ENCODE data around the gene TMPRSS6.
"Not testable (repeated sequence)": the region's sequence is repeated elsewhere in the genome, so short reads cannot be mapped to it uniquely, and the experiment has no call there.

Gene TMPRSS6

DNA sequence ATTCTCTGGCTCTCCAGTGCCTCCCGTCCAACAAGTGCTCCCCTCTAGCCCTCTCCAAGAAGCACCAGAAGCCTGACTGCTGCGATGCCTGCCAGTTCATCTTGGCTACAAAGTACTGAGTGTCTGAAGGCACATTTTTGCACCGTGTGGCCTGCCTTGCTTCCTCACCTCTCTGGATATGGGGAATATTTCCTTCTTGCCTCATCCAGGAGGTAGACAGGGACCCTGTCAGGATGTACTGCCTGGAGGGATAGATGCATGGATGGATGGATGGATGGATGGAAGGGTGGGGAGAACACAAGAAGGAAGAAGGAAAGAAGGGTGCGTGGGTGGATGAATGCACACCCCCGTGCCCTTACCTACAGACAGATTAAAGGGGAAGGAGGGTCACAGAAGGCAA, 30.4 kb downstream of the TMPRSS6 start:
- H3K9me3 Mint-ChIP-seq: no peaks in the 10 kb centered on the region
- H3K36me3 Mint-ChIP-seq (ENCODE audit: low read depth): peaks cover 7% of the 10 kb centered on the region
- peak overlapping the region; percentile 97 for H3K27ac Mint-ChIP-seq
- H3K4me1 Mint-ChIP-seq (ENCODE audit: low read depth): peaks cover 59% of the 10 kb centered on the region
- H3K4me3 Mint-ChIP-seq: peak overlapping the region; percentile 66
- no peaks in the 10 kb centered on the region for H3K27me3 Mint-ChIP-seq (ENCODE audit: low read depth)

DNA sequence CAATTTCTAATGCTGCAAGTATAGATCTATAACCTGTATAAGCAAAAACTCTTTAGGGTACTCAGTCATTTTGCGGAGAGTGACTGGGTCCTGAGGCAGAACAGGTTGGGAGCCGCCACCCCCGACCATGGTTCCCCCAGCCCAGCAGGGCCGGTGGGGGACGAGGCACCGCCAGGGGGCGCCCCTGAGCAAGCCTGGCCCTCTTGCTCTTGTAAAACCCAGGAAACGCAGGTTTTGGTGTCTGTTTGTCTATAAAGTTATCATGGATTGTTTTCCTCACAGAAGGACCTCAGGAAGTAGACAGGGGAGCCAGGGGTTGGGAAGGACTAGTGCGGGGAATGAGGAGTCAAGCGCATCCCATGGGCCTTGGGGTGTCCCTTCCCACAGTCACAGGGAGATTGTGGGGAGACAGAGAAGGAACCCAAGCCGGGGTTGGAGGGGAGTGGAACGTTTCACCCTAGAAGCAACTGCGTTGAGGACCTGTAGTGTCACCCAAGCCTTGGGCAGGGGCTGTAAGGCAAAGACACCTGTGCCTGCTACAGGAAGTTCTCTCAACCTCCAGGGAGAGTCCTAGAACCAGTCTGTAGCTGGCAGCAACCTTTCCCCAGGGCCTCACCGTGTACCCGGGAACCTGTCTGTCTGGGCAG, 31.6 kb downstream of the TMPRSS6 start:
- peak overlapping the region; percentile 97 for H3K27ac Mint-ChIP-seq
- no peaks in the 10 kb centered on the region for H3K27me3 Mint-ChIP-seq (ENCODE audit: low read depth)
- peak overlapping the region; percentile 66 for H3K4me3 Mint-ChIP-seq
- H3K36me3 Mint-ChIP-seq (ENCODE audit: low read depth): peaks cover 4% of the 10 kb centered on the region
- no peaks in the 10 kb centered on the region for H3K9me3 Mint-ChIP-seq
- H3K4me1 Mint-ChIP-seq (ENCODE audit: low read depth): peaks cover 52% of the 10 kb centered on the region

DNA sequence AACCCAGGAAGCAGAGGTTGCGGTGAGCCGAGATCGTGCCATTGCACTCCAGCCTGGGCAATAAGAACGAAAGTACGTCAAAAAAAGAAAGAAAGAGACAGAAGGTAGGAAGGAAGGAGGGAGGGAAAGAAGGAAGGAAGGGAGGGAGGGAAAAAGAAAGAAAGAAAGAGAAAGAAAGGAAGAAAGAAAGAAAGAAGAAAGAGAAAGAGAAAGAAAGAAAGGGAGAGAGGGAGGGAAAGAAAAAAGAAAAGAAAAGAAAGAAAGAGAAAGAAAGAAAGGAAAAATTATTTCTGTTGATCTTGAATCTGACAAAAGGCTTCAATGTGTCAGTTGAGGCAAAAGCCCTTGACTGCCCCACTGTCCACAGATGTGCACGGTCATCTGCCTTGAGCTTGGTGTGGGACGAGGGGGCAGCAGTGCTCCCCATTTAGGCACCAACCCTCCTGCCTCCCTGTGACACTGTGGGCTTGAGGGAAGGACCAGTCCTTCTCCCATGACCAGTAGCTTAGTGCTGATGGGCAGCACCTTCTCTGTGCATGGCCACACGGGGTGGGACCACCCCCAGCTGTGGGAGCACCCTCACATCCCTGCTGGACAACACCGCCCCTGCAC, 33.6 kb downstream of the TMPRSS6 start:
- no peak overlapping the region for H3K27ac Mint-ChIP-seq
- H3K9me3 Mint-ChIP-seq: no peaks in the 10 kb centered on the region
- peaks cover 33% of the 10 kb centered on the region for H3K4me1 Mint-ChIP-seq (ENCODE audit: low read depth)
- no peak overlapping the region for H3K4me3 Mint-ChIP-seq
- H3K36me3 Mint-ChIP-seq (ENCODE audit: low read depth): peaks cover 1% of the 10 kb centered on the region
- H3K27me3 Mint-ChIP-seq (ENCODE audit: low read depth): no peaks in the 10 kb centered on the region

DNA sequence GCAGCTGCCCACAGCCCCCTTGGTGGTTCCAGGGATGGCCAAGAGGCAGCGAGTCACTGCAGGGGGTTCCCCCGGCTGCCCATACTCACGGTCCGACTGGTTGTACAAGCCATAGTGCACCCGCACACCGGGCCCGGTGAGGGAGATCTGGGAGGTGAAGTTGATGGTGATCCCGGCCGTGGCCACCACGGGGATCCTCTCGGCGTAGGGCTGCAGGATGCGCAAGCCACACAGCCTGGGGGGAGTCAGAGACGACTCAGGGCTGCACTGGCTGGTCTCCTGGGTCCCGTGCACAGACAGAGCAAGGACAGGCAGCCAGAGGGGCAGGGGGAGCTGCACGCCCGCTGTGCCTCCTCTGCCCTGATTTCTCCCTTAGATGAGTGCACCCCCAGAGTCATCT, 34.5 kb downstream of the TMPRSS6 start:
- H3K9me3 Mint-ChIP-seq: no peaks in the 10 kb centered on the region
- H3K4me1 Mint-ChIP-seq (ENCODE audit: low read depth): peaks cover 28% of the 10 kb centered on the region
- no peak overlapping the region for H3K27ac Mint-ChIP-seq
- H3K4me3 Mint-ChIP-seq: no peak overlapping the region
- H3K36me3 Mint-ChIP-seq (ENCODE audit: low read depth): no peaks in the 10 kb centered on the region
- peaks cover 2% of the 10 kb centered on the region for H3K27me3 Mint-ChIP-seq (ENCODE audit: low read depth)

DNA sequence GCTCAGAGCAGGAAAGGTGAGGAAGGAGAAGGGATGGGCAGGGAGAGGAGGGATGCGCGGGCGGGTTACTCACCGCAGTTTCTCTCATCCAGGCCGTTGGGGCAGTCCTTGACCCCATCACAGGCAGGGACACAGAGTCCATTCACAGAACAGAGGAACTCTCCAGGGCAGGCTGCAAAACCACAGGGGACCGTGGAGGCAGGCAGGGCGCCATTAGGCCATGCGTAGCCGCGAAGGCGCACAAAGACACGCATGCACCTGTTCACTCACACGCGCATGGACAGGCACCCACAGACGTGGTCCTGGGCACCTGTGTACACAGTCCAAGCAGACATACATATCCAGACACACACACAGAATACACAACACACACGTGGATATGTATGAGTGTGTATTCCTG, 35.0 kb downstream of the TMPRSS6 start:
- Mint-ChIP-seq H3K36me3 (ENCODE audit: low read depth) (no peaks in the 10 kb centered on the region), H3K4me3 (no peak overlapping the region), H3K9me3 (no peaks in the 10 kb centered on the region), H3K4me1 (ENCODE audit: low read depth) (peaks cover 23% of the 10 kb centered on the region), H3K27me3 (ENCODE audit: low read depth) (peaks cover 7% of the 10 kb centered on the region), H3K27ac (no peak overlapping the region)

DNA sequence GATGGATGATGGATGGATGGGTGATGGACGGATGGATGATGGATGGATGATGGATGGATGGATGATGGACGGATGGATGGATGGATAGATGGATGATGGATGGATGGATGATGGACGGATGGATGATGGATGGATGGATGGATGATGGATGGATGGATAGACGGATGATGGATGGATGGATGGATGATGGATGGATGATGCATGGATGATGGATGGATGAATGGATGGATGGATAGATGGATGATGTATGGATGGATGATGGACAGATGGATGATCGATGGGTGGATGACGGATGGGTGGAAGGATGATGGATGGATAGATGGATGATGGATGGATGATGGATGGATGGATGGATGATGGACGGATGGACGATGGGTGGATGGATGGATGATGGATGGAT, 36.8 kb downstream of the TMPRSS6 start:
- H3K9me3 Mint-ChIP-seq: no peaks in the 10 kb centered on the region
- H3K27me3 Mint-ChIP-seq (ENCODE audit: low read depth): peaks cover 7% of the 10 kb centered on the region
- H3K4me1 Mint-ChIP-seq (ENCODE audit: low read depth): peaks cover 6% of the 10 kb centered on the region
- H3K27ac Mint-ChIP-seq: no peak overlapping the region
- no peaks in the 10 kb centered on the region for H3K36me3 Mint-ChIP-seq (ENCODE audit: low read depth)
- H3K4me3 Mint-ChIP-seq: no peak overlapping the region

DNA sequence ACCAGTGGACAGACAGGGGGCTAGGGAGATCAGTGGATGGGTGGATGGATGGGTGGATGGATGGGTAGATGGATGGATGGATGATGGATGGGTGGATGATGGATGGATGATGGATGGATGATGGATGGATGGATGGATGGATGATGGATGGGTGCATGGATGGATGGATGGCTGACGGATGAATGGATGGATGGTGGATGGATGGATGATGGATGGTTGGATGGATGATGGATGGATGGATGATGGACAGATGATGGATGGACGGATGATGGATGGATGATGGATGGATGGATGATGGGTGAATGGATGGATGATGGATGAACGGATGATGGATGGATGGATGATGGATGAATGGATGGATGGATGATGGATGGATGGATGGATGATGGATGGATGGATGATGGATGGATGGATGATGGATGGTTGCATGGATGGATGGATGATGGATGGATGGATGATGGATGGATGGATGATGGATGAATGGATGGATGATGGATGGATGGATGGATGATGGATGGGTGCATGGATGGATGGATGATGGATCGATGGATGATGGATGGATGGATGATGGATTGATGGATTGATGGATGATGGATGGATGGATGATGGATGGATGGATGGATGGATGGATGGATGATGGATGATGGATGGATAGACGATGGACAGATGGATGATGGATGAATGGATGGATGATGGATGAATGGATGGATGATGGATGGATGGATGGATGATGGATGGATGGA, 37.5 kb downstream of the TMPRSS6 start:
- H3K27ac Mint-ChIP-seq; H3K9me3 Mint-ChIP-seq; H3K4me1 Mint-ChIP-seq (ENCODE audit: low read depth); H3K4me3 Mint-ChIP-seq; H3K27me3 Mint-ChIP-seq (ENCODE audit: low read depth); H3K36me3 Mint-ChIP-seq (ENCODE audit: low read depth): not testable (repeated sequence)

DNA sequence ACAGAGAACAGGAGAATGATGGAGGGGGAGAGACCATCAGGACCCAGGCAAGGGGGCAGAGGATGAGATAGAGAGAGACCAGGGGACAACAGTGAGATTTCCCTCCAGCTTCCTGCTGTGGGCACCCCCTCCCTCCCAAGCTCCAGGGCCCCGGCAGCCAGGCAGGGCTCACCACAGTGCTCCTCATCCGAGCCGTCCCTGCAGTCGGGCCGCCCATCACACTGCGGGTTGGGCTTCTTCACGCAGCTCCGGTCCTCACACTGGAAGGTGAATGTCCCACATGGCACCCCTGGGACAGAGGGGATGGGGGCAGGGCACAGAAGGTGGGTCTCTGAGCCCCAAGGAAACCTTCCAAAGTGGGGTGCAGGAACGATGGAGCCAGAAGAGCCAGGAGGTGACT, 38.8 kb downstream of the TMPRSS6 start:
- peaks cover 7% of the 10 kb centered on the region for H3K27me3 Mint-ChIP-seq (ENCODE audit: low read depth)
- H3K4me1 Mint-ChIP-seq (ENCODE audit: low read depth): peaks cover 2% of the 10 kb centered on the region
- H3K4me3 Mint-ChIP-seq: no peak overlapping the region
- H3K36me3 Mint-ChIP-seq (ENCODE audit: low read depth): no peaks in the 10 kb centered on the region
- no peak overlapping the region for H3K27ac Mint-ChIP-seq
- H3K9me3 Mint-ChIP-seq: no peaks in the 10 kb centered on the region

DNA sequence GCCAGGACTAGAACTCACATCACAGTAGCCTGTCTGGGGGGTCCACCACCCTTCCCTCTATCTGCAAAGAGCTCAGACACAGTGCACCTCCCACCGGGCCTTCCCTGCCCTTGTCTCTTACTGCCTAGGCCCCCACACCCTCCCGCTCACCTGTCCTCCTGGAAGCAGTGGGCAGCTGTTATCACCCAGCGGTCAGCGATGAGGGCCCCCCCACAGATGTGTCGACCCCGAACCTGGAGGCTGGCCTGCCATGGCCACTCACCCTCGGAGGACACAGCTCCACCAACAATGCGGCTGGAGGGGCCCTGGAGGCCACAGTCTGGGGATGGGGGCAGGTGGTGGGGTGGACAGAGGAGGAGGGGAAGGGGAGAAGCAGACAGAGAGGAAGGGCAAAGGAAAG, 39.2 kb downstream of the TMPRSS6 start:
- no peaks in the 10 kb centered on the region for H3K4me1 Mint-ChIP-seq (ENCODE audit: low read depth)
- no peak overlapping the region for H3K4me3 Mint-ChIP-seq
- peaks cover 7% of the 10 kb centered on the region for H3K27me3 Mint-ChIP-seq (ENCODE audit: low read depth)
- no peaks in the 10 kb centered on the region for H3K36me3 Mint-ChIP-seq (ENCODE audit: low read depth)
- H3K27ac Mint-ChIP-seq: no peak overlapping the region
- H3K9me3 Mint-ChIP-seq: no peaks in the 10 kb centered on the region

DNA sequence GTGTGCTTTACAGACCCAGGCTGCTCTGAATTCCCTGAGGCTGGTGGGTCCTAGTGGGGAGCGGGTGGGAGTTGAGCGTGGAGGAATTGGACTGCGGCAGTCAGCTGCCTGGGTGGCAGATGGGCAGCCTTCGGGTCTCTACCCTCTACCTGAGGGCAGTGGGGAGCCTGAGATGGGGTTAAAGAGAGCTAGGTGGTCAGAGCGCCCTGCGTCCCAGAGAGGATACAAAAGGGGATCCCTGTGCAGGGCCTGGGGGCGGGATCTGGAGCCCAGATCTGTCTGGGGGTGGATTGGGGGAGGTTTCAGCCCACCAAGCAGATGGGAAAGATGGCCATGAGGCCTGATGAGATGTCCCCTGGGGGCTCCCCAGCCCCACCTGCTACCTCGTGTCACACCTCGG, 39.8 kb downstream of the TMPRSS6 start:
- H3K4me1 Mint-ChIP-seq (ENCODE audit: low read depth): no peaks in the 10 kb centered on the region
- no peak overlapping the region for H3K27ac Mint-ChIP-seq
- no peak overlapping the region for H3K4me3 Mint-ChIP-seq
- H3K27me3 Mint-ChIP-seq (ENCODE audit: low read depth): peaks cover 7% of the 10 kb centered on the region
- H3K9me3 Mint-ChIP-seq: no peaks in the 10 kb centered on the region
- H3K36me3 Mint-ChIP-seq (ENCODE audit: low read depth): no peaks in the 10 kb centered on the region

DNA sequence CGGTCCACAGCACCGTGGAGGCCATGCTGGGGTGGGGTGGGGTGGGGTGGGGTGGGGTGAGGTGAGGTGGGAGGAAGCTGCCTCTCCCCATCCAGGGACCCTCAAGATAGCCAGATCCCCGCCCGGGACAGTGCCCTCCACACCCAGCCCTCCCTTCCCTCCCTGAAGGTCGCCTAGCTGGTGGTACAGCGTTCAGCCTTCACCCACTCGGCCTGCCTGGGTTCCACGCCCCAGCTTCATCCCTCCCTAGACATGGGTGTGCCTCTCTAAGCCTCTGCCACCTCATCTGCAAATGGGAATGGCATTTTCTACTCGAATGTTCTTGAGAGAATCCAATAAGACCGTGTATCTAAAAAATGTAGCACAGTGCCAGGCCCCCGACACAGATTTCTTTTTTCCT, 40.2 kb downstream of the TMPRSS6 start:
- H3K4me1 Mint-ChIP-seq (ENCODE audit: low read depth): no peaks in the 10 kb centered on the region
- H3K27me3 Mint-ChIP-seq (ENCODE audit: low read depth): peaks cover 7% of the 10 kb centered on the region
- H3K9me3 Mint-ChIP-seq: no peaks in the 10 kb centered on the region
- H3K4me3 Mint-ChIP-seq: no peak overlapping the region
- no peak overlapping the region for H3K27ac Mint-ChIP-seq
- peaks cover 2% of the 10 kb centered on the region for H3K36me3 Mint-ChIP-seq (ENCODE audit: low read depth)

DNA sequence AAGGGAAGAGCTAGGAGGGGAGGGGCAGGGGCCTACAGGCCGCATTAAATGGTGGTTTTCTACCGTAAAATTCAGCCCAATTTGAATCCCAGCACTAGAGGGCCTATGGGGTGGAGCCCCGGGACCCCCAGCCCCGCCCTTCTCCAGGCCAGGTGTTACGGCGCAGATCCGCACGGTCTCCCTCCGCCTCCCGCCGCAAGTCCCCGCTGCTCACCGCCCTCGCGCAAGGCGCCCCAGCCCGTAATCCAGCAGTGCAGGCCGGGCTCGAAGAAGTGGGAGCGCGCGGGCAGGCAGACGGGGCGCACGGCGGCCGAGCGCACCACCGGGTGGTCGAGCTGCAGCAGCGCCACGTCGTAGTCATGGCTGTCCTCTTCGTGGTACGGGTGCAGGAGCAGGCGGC, 40.7 kb downstream of the TMPRSS6 start:
- Mint-ChIP-seq H3K4me3 (no peak overlapping the region), H3K9me3 (no peaks in the 10 kb centered on the region), H3K27me3 (ENCODE audit: low read depth) (peaks cover 7% of the 10 kb centered on the region), H3K4me1 (ENCODE audit: low read depth) (no peaks in the 10 kb centered on the region), H3K36me3 (ENCODE audit: low read depth) (peaks cover 3% of the 10 kb centered on the region), H3K27ac (no peak overlapping the region)

DNA sequence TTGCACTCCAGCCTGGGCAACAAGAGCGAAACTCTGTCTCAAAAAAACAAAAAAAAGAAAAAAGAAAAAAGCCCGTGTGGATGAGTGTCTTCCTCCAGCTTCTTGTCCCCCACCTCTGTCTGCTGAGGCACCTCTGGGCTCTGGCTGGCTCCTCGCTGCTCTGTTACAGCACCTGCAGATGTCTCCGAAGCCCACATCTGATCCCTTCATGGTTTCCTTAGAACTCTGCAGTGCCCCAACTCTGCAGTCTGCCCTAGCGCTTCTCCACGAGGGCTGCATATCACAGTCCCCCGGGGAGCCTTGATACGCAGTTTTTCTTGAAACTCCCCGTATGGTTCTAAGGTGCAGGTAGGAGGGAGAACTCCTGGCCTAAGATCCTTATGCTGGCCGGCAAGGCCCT, 42.1 kb downstream of the TMPRSS6 start:
- Mint-ChIP-seq H3K4me3 (no peak overlapping the region), H3K4me1 (ENCODE audit: low read depth) (no peaks in the 10 kb centered on the region), H3K9me3 (no peaks in the 10 kb centered on the region), H3K27me3 (ENCODE audit: low read depth) (peaks cover 7% of the 10 kb centered on the region), H3K27ac (no peak overlapping the region), H3K36me3 (ENCODE audit: low read depth) (peaks cover 3% of the 10 kb centered on the region)

DNA sequence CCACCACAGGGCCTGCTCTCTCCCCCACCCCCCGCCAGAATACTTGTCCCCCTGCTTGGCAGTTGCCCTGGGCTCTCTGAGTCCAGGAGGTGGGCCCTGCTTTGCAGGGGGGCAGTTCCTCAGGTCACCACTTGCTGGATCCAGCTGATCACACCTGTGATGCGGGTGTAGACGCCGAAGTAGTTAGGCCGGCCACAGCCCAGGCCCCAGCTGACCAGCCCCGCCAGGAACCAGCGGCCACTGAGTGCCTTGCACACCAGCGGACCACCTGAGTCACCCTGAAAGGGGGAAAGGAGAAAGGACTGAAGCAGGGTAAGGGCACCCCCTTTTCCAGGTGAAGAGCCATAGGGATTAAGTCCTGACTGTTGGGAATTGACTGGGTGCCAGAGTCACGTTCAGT, 43.6 kb downstream of the TMPRSS6 start:
- peaks cover 3% of the 10 kb centered on the region for H3K4me1 Mint-ChIP-seq (ENCODE audit: low read depth)
- no peak overlapping the region for H3K27ac Mint-ChIP-seq
- no peak overlapping the region for H3K4me3 Mint-ChIP-seq
- H3K36me3 Mint-ChIP-seq (ENCODE audit: low read depth): peaks cover 3% of the 10 kb centered on the region
- no peaks in the 10 kb centered on the region for H3K9me3 Mint-ChIP-seq
- H3K27me3 Mint-ChIP-seq (ENCODE audit: low read depth): peaks cover 7% of the 10 kb centered on the region

DNA sequence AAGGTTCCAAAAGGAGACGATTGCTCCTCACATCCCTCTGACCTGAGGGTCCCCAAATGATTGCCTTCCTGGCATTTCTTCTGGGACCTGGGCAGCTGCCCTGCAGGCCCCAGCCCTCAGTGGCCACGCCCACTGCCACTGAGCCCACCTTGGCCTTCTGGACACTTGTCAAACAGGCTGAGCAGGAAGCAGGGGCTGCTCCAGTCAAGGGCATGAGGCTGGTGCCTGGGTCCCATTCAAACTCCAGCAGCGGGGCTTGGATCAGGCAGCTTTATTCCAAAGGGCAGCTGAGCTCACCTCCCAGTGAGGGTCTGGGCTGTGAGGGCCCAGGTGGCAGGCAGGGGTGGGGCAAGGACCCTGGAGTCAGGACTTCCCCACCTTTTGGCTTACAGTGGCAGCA, 44.3 kb downstream of the TMPRSS6 start:
- H3K27ac Mint-ChIP-seq: no peak overlapping the region
- no peaks in the 10 kb centered on the region for H3K9me3 Mint-ChIP-seq
- peaks cover 5% of the 10 kb centered on the region for H3K4me1 Mint-ChIP-seq (ENCODE audit: low read depth)
- no peak overlapping the region for H3K4me3 Mint-ChIP-seq
- peaks cover 6% of the 10 kb centered on the region for H3K36me3 Mint-ChIP-seq (ENCODE audit: low read depth)
- peaks cover 6% of the 10 kb centered on the region for H3K27me3 Mint-ChIP-seq (ENCODE audit: low read depth)
